Large intestine (tissue), 3 donors: Measurements from ENCODE around the gene TENM4. TPM values are rescaled to one million over a fixed set of nuclear protein-coding genes. Genes with fewer than 3 reads are reported as not detected.

Experiments used
- DNase-seq, 2 donors: peaks; one replicate each; pipeline versions ENCODE4 v3.0.0 to v3.0.0-alpha.2; 2013
- H3K27ac ChIP-seq: one replicate; pipeline ENCODE4 v1.5.1; 2013; ENCODE audit warnings: low read length
- H3K27me3 ChIP-seq: 2 replicates; pipeline ENCODE4 v1.6.1; 2013; ENCODE audit warnings: low read length; ENCODE audit not compliant: control insufficient read depth, insufficient read depth
- H3K36me3 ChIP-seq: 2 replicates; pipeline ENCODE4 v1.6.1; 2013; ENCODE audit warnings: low read length; ENCODE audit not compliant: control insufficient read depth, insufficient read depth
- H3K4me1 ChIP-seq: one replicate; pipeline ENCODE4 v1.6.1; 2013; ENCODE audit warnings: low read length; ENCODE audit not compliant: control insufficient read depth, insufficient read depth
- H3K4me3 ChIP-seq: one replicate; pipeline ENCODE4 v1.5.1; 2013; ENCODE audit warnings: low read length
- H3K9me3 ChIP-seq: one replicate; pipeline ENCODE4 v1.6.1; 2013; ENCODE audit warnings: mild to moderate bottlenecking, low read depth, low read length, moderate library complexity; ENCODE audit not compliant: control insufficient read depth
- WGBS: methylation state at CpG from one replicate; pipeline ENCODE4 v1.1.5; 2013; ENCODE audit warnings: low lambda C conversion rate; ENCODE audit not compliant: insufficient coverage; 5-methylcytosine and 5-hydroxymethylcytosine counted together
- polyA plus RNA-seq: library from polyadenylated mRNA; unstranded; fragments of 120-200 nt; gene quantifications from one replicate; pipeline ENCODE4 v1.2.1, GENCODE V29; 2013

The TENM4 gene
- polyA plus RNA-seq, 1 donor, result 2.1 TPM

DNA sequence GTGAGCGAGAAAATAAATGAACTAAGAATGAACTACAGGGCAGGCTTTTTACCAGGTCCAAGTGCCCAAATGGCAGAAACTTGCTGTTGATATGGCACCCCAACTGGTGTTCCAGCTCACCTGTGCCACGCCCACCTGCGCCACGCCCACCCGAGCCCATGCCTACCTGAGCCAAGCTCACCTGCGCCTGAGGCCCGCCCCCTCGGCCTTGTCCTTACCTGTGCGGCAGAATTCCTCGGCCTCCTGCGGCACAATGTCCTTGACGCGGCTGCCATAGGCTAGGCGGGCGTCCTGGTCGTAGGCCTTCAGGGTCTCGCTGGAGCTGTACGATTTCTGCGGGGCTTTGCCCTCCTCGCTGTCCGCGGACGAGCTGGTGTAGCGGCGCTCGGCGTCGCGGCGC is 371.3 kb downstream of the TENM4 start:
- WGBS, result no CpG with 5 or more reads among the region's 30 CpGs
- Histone ChIP-seq H3K9me3 (peaks cover 7% of the 10 kb centered on the region), H3K27ac (no peak overlapping the region), H3K36me3 (no peaks in the 10 kb centered on the region), H3K4me1 (peaks cover 4% of the 10 kb centered on the region), H3K4me3 (no peak overlapping the region), H3K27me3 (peaks cover 4% of the 10 kb centered on the region)
- DNase-seq, result no peak

DNA sequence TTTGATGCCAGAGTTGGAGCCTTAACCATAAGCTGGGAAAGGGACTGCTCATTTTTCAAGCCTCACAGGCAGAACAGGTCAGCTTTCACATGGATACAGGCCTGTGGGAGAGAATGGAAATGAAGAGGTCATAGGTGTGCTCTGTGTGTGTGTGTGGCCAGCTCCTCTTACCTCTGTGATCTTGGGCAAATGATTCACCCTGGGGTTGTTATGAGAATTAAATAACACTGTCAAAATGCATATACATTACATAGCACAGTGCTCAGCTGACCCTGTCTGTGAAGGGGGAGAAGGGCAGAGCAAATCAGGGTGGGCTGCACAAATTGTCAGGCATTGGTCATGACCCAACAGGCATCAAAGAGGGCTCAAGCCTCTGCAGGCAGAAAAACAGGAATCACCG is 372.5 kb downstream of the TENM4 start:
- DNase-seq, result no peak
- peaks cover 7% of the 10 kb centered on the region for H3K9me3 ChIP-seq
- H3K27ac ChIP-seq, result no peak overlapping the region
- no CpG with 5 or more reads among the region's 1 CpG for WGBS
- H3K4me3 ChIP-seq, result no peak overlapping the region
- peaks cover 4% of the 10 kb centered on the region for H3K27me3 ChIP-seq
- peaks cover 4% of the 10 kb centered on the region for H3K4me1 ChIP-seq
- no peaks in the 10 kb centered on the region for H3K36me3 ChIP-seq

DNA sequence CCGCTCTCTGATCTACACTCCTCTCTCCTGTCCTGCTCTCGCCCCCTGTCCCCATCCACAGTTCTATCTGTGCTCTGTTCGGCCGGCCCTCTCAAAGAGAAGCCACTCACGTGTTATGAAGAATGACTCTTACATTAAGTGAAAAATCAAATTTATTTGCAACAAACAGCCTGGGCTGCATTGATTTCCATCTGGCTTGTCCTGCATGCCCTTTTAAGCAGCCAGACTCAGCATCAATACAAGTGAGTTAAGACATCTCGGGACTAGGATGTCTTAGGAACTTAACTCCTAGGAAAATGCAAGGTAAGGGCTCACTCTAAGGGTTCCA is 373.5 kb downstream of the TENM4 start:
- no peak overlapping the region for H3K4me3 ChIP-seq
- H3K9me3 ChIP-seq, result peaks cover 7% of the 10 kb centered on the region
- WGBS, result no CpG with 5 or more reads among the region's 6 CpGs
- no peak overlapping the region for H3K27ac ChIP-seq
- H3K27me3 ChIP-seq, result peaks cover 4% of the 10 kb centered on the region
- DNase-seq, result no peak
- H3K36me3 ChIP-seq, result no peaks in the 10 kb centered on the region
- peaks cover 4% of the 10 kb centered on the region for H3K4me1 ChIP-seq

DNA sequence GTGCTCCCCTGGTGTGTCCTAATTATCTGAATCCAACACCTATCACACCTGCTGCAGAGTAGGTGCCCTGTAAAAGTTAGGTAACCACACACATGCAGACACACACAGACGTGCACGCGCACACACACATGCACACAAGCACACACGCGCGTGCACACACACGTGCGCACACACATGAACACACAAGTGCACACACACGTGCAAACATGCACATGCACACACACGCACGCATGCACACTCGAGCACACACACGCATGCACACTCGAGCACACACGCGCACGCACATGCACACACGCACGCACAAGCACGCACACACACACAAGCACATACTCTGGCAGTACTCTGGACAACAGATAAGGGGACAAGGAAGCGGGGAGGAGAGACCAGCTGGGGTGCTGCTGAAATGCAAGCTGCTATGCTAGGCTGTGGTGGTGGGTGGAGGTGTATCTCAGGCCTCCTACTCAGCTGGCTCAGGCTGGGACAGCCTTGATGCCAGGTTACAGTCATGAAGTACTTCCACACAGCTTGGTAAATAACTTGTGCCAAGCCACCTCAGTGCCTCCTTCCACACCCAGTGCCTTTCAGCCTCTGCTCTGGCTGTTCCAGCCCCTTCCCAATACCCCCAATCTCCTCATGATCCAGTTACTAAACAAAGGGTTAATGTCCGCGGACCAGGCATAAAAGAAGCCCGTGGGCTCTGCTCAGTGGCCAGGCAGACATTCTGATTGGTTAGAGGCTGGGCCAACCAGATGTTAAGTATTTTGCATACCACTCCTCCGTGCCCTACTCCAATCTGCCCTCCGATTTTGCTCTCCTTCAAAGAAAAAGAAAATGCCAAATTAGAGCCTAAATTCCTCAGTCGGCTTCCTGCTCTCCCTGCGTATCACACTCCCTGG is 374.1 kb downstream of the TENM4 start:
- H3K27ac ChIP-seq, result no peak overlapping the region
- DNase-seq, result no peak
- H3K36me3 ChIP-seq, result no peaks in the 10 kb centered on the region
- peaks cover 4% of the 10 kb centered on the region for H3K4me1 ChIP-seq
- no CpG with 5 or more reads among the region's 28 CpGs for WGBS
- no peak overlapping the region for H3K4me3 ChIP-seq
- H3K9me3 ChIP-seq, result peaks cover 7% of the 10 kb centered on the region
- peaks cover 4% of the 10 kb centered on the region for H3K27me3 ChIP-seq

DNA sequence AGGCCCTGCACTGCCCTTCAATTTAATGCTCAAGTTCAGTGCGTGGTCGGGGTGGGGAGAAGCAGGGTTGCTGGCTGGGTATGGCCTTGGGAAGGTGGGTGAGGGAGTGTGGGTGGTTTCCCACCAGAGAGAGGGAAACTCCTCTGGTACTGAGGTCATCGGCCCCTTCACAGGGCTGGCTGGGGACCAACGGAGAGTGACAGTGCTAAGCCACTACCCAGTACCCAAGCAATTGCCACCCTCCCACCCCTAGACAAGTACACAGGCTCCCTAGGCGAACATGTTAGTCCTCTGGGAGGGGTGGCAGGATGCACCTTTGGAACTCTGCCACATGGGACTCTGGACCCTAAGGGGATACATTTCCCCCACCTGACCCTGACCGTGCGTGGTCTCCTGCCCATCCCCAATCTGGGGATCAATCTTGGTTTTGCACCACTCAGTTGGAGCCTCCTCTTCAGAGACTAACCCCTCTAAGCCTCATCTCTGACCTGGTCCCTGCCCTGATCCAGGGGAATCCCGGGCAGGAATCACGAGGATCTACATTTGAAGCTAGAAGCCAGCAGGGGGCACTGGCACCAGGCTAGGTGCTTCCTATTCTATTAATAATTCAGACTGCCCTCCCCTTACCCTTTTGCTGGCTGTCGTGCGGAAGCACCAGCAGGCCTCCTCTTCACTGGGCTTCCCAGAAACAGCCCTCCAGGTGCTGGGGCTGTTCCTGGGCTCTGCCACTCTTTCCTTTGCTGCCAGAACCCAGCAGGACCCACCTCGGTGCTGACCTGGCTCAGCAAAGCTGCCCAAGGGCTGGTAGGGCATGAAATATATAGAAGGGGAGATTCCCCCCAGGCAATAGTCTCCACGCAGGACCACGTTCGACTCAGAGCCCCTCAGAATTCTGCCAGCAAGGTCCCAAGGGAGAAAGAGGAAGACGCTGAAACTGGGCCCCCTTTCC is 377.7 kb downstream of the TENM4 start:
- H3K9me3 ChIP-seq, result peaks cover 3% of the 10 kb centered on the region
- peak in 1 of 2 donors; percentile 33 for DNase-seq
- H3K27me3 ChIP-seq, result peaks cover 4% of the 10 kb centered on the region
- no peak overlapping the region for H3K4me3 ChIP-seq
- peaks cover 4% of the 10 kb centered on the region for H3K4me1 ChIP-seq
- no peak overlapping the region for H3K27ac ChIP-seq
- H3K36me3 ChIP-seq, result no peaks in the 10 kb centered on the region
- no CpG with 5 or more reads among the region's 16 CpGs for WGBS

DNA sequence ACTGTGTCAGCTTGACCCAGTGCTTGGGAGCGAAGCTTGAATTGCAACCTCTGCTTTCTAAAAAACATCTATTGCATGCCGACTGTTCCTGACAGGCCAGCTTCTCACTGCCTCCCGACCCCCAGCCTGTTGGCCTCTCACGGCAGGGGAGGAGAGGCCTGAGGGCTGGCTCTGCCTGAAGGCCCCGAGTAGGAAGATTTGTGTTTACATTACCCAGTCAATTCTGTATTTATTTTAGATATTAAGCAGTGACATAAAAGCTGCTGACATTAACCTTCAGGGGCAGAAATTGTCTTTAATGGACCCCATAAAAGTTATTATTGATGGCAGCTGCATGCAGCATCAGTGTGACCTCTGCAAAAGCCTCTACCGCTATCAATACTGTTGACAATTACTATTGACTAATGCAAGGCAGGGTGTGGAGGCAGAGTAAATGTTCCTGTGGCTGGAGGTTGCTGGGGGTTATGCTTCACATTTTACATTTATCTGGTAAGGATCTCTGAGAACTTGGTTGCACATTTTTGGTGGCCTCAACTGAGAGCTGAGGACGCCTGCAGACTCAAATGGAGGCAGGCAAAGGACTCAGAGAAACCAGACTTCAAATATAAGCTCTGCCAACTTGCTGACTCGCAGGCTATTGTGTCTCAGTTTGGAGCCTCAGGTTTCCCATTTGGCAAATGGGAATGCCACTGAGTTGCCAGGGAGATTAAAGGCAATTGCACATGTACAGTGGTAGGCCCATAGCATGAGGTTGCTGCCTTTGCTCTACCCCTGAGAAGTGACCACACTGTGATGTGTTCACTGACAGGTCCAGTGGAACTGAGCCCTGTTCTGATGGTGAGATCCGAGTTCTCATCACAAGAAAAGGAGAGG is 380.5 kb downstream of the TENM4 start:
- H3K4me3 ChIP-seq, result no peak overlapping the region
- no peaks in the 10 kb centered on the region for H3K27me3 ChIP-seq
- H3K27ac ChIP-seq, result no peak overlapping the region
- H3K4me1 ChIP-seq, result no peaks in the 10 kb centered on the region
- H3K36me3 ChIP-seq, result no peaks in the 10 kb centered on the region
- WGBS, result 80% methylated on average over 2 of the region's 9 CpGs
- DNase-seq, result no peak
- no peaks in the 10 kb centered on the region for H3K9me3 ChIP-seq

DNA sequence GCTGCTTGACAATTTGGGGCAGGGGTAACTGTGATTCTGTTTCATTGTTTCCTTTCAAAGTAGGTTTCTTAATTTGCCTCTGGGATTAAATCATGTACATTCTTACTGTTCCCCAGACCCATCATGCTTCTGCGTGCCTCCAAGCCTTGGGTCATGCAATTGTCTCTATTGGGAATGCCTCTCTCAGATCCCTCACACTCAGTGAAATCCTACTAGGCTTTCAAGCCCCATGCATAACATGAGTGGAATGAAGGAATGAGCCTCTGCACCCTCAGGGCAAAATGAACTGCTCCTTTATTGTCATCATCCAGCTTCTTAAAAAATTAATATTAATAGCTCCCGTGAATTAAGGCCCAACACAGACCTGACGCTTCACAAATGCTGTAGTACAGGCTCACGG is 381.7 kb downstream of the TENM4 start:
- H3K27me3 ChIP-seq, result no peaks in the 10 kb centered on the region
- WGBS, result 95% methylated on average over 4 of the region's 4 CpGs
- H3K9me3 ChIP-seq, result no peaks in the 10 kb centered on the region
- H3K27ac ChIP-seq, result no peak overlapping the region
- no peaks in the 10 kb centered on the region for H3K4me1 ChIP-seq
- H3K36me3 ChIP-seq, result no peaks in the 10 kb centered on the region
- H3K4me3 ChIP-seq, result no peak overlapping the region
- DNase-seq, result no peak

DNA sequence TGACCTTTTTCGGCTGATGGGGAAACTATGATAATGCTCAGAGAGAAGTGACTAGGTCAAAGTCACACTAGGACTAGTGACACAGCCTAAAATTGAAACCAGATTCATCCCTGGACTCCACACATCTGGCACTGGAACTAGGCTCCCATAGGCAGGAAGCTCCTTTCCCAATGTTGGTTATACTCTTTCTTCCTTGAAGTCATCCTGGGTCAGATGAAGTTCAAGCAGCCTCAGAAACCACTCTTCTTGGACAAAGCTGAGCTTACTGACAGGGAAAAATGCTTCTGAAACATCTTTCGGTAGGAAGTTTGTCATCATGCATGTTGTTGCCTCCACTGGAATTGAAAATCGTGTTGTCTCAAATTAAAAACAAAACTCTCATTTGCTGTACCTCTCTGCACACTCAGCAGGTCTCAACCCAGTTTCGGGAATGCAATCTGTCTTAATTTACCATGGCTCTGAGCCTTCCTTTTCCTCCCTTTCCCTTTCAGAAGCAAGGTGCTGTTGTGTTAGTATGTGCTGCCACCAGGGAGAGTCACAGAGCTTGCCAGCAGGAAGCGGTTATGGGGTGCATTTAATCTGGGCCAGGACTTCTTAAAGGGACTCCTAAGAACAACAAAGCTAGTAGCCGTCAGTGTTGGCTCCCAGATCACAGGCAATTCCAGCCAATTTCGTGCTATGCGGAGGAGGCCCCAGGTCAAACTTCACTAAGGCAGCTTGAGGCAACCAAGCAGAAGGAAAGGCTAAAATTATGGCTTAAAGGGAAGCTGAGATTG is 384.8 kb downstream of the TENM4 start:
- no peak for DNase-seq
- no peak overlapping the region for H3K27ac ChIP-seq
- H3K27me3 ChIP-seq, result no peaks in the 10 kb centered on the region
- no peaks in the 10 kb centered on the region for H3K4me1 ChIP-seq
- H3K36me3 ChIP-seq, result no peaks in the 10 kb centered on the region
- H3K9me3 ChIP-seq, result no peaks in the 10 kb centered on the region
- WGBS, result 100% methylated on average over 1 of the region's 8 CpGs
- H3K4me3 ChIP-seq, result no peak overlapping the region

DNA sequence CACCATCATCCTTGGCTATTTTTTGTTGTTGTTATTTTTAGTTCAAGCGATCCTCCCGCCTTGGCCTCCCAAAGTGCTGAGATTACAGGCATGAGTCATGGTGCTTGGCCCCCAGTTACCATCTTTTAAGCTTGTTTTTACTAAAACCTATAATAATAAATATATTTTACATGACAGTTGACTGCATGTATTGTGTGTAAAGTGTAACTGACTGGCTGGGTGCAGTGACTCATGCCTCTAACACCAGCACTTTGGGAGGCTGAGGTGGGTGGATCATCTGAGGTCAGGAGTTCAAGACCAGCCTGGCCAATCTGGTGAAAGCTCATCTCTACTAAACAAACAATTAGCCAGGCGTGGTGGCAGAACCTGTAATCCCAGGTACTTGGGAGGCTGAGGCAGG is 386.2 kb downstream of the TENM4 start:
- Histone ChIP-seq H3K4me3 (no peak overlapping the region), H3K36me3 (no peaks in the 10 kb centered on the region), H3K27me3 (no peaks in the 10 kb centered on the region), H3K27ac (no peak overlapping the region), H3K4me1 (peaks cover 8% of the 10 kb centered on the region), H3K9me3 (no peaks in the 10 kb centered on the region)
- no CpG with 5 or more reads among the region's 3 CpGs for WGBS
- DNase-seq, result no peak
